HG02884 (cell line): ENCODE data around the gene TPRG1L.

Experiments
- ATAC-seq: cut with Tn5 transposase; IDR thresholded peaks from one replicate; pipeline ENCODE4 v1.9.1; 2021; ENCODE audit warnings: mild to moderate bottlenecking, moderate library complexity; ENCODE audit not compliant: unreplicated experiment

Gene TPRG1L

DNA sequence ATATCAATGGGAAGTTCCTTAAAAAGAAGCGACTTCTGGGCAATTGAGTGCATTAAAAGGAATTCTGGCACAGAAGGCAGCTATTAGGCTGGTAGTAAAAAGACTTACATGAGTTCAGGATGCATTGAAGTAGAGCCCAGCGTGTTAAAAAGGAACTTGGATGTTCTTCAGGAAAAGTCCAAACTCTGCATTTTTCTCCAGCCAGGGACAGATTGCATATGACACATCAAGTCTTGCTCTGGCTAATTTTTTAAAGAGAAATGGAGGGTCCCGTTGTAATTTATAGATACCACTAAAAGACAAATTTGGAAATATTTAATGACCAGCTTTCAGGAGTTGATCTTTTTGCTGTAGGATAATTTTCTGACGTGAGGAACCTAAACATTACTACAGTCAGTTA is 1.2 kb downstream of the TPRG1L start:
- ATAC-seq: no peak

DNA sequence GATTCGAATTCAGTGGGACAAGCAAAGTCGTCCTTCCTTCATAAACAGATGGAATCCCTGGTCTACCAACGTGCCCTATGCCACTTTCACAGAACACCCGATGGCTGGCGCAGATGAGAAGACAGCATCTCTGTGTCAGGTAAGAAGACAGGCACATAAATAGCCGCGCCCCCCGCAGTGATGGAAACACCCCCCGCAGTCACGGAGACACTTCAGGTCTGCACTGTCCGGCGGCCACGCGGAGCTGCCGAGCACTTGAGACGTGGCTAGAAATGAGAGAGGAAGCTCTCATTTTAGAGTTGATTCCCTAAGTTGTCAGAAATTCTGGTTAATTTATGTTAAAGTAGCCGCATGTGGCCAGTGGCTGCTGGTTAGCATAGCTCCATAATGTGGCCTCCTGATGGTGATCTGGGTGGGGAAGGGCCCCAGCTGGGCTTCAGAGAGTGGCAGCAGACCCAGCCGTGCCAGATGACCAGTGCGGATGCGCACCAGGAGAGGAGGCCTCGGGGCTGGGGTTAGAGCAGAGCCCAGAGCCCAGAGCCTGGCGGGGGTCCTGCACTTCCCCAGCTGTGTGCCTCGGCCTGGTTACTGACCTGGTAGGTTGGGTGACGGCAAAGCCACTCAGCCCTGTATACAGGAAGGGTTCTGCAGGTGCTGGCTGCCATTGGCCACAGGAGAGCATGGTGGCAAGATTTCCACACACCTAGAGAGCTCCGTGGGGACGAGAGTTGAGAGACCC is 2.9 kb downstream of the TPRG1L start:
- no peak for ATAC-seq

DNA sequence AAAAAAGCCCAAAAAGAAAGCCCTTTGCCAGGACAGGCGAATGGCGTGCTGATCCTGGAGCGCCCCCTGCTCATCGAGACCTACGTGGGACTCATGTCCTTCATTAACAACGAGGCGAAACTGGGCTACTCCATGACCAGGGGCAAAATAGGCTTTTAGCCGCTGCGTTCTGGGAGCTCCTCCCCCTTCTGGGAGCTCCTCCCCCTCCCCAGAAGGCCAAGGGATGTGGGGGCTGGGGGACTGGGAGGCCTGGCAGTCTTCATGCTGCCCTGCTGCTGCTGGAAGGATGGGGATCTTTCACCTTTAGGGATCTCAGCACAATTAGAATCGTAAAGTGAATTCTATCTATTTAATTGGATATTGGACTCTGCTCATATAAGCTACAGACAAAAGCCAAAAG is 3.6 kb downstream of the TPRG1L start:
- ATAC-seq: no peak

DNA sequence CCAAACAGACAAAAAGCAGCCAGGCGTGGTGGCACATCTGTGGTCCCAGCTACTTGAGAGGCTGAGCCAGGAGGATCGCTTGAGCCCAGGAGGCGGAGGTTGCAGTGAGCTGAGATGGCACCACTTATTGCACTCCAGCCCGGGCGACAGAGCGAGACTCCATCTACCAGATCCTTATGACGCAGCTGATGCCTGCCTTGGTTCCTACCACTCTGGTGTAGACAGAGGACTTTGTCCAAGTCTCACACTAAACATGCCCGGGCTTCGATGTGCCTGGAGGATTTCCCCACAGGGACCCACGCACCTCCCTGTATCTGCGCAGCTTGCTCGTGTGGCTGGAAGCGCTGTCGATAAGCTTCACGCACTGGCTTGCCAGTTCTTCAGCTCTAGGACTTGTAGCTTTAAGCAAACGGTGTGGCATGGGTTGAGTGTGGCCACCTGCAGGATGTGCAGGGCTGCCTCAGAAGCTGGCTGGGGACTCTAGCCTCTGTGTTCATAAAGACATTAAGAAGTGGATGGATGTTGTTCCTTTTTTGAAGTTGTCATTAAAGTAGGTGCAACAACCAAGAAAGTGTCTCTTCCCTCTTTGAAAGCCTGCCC is 4.8 kb downstream of the TPRG1L start:
- no peak for ATAC-seq

DNA sequence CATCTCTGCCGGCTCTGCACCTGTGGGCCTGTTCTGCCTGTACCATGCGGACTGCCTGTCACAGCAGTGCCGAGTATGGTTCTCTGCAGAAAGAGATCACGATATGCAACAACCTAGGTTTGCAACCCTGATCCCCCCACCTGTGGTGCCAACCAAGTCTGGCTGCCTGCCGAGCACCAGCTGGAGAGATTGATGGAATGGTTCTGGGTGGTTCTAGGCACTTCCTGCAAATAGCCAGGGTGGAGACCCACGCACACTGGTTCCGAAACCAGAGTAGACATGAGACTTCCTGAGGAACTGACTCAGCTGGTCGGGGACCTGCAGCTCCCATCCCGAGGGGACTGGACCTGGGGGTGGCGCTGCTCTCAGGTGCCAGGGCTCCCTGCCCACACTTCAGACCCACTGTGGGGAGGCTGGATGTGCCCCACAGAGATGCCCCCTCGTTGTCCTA is 5.4 kb downstream of the TPRG1L start:
- ATAC-seq: no peak

DNA sequence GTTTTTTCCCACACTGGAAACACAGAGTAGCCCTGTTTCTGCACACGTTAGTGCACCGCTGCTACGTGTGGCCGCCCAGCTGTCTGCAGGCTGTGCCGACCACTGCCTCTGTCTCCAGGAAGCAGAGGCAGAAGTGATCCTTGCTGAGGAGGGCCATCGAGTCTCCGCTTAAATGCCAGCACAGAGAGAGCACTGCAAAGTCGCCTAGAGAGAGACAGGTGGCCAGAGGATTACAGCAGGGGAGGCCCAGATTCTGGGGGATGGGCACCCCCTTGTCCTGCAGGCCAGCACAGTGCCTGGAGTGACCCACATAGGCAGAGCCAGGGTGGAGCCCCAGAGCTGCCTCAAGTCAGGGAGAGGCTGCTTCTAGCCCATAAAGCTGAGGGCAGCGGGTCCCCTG is 6.1 kb downstream of the TPRG1L start:
- no peak for ATAC-seq

DNA sequence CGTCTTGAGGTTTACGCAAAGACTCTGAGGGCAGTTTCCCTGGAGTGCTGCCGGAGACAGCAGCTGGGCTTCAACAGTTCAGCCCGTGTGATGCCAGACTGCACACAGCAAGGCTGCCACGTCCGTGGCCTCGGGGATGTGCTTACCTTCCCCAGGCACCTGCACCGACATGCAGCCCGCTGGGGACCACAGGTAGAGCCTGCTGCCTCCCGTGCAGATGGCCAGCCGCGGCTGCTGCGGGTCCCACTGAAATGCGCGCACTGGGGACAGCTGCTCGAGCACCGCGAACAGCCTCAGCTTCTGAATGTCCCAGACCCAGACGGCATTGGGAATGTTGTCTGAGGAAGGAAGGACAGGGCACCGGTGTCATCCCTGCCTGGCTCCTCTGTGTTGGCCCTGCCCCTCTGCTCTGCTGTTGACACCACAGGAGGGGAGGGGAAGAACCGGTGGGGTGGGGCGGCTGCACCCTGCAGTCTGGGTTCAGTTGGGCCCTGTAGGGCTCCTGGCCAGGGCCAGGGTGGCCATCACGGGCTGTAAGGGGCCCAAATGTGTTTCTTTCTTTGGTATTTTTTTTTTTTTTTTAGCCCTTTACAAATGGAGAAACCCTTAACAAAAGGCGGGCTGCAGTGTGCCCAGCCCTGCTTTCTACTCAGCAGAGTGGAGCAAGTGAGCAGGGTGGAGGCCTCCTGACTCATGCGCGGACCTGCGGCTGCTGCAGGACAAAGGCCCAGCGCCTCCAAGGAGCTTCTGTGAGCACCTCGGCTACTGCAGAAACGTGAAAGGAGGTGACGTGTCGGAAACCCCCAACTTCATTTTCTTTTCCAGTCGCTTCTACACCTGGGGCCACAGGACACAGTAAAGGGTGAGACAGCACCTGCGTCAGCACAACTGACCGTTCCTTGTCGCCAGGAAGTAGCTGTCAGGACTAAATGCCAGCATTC is 6.8 kb downstream of the TPRG1L start:
- no peak for ATAC-seq

DNA sequence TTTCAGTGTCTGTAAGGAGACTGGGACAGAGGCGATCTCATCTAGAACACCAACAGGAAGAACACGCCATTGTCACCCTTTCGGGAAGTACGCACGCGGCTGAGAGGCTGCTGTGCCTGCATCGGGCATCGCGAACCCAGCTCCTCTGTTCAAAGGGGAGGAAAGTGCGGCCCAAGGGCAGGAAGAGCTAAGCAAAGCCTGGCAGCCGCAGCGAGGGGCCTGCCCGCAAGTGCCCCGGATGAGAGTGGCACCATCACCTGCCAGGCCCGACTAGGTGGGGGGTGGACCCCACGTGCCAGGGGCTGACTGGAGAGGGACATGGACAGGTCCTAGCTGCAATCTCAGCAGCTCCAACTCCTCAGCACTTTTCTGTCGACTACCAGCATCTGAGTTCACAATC is 7.5 kb downstream of the TPRG1L start:
- no peak for ATAC-seq

DNA sequence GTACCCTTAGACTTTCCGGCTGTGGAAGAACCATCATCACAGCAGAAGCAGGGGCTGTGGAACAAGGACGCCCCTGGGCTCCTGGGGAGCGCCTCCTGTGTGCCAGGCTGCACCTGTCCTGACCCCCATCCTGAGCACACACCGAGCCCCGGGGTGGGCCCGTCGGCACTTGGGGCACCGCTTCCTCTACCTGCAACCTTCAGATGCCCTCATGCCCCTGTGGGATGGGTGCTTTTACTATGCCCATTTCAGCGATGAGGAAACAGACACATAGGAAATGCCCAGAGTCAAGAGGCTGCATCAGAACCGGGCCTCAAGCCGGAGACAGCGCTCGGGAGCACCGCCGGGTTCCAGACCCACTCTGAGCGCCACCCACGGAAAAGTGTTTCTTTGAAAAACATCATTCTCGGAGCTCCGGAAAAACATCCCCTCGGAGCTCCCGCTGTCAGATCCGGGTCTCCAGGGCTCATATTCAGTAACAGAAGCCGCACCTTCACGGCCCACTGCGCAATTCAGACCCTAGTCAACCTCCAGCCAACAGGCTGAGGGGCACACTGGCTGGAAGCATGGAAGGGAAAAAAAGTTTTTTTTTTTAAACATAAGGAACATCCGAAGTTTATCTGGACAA is 8.0 kb downstream of the TPRG1L start:
- ATAC-seq: no peak

DNA sequence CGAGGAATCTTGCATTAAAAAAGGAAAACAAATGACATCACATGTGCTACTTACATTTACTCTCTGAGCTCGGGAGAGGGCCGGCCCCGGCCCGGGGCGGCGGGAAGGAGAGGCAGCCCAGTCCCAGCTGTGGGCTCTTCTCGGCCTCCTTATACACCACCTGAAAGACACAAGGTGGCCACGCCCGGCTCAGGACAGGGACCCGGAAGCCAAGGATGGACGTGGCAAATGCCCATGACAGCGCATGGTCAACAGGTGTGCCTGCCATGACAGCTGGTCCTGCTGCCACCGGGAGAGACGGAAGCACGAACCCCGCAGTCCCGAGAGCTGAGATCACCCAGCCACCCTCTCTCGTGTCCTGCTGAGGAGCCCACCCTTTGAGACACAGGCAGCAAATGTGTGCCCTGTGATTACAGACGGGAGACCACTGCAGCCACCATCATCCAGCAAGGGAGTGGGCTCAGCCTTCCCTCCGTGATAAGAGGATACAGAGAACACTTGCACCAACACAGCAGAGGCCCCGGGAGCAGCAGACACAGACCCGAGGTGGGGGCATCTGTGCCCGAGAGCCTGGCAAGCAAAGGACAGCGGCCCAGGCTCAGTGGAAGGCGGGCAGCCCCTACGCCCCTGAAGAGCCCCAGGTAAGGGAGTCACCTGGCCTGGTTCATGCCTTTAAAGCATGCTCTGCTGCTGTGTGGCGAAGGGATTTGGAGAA is 8.7 kb downstream of the TPRG1L start:
- ATAC-seq: no peak

DNA sequence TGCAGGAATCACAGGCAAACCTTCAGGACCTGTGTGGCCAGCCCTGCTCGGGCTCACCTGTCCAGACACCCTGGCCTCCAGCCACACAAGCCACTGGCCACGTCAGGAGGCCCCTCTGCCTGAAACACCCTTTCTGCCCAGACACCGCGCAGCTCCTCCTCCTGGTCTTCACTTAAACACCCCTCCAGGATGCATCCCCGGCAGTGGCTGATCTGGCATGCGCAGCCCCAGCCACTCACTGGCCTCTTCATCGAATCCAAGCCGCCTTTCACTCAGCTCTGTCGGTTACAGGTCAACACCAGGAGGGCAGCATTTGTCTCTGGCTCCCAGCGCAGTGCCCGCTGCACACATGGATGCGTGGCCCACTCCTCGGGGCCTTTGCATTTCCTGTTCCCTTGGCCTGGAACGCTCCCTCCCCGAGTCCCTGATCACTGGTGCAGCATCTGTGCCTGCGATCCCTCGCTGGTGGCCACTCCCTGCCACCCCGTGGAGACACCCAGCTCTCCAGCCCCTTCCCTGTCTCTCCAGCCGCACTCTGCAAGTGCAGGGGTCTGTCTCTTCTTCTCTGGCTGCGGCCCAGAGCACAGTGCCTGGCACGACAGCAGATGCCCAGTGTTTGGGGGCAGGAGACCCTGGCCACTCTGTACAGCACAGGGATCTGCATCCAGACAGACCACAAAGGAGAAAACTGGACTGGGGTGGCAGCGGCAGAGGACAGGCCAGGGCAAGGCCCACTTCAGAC is 9.4 kb downstream of the TPRG1L start:
- ATAC-seq: no peak

DNA sequence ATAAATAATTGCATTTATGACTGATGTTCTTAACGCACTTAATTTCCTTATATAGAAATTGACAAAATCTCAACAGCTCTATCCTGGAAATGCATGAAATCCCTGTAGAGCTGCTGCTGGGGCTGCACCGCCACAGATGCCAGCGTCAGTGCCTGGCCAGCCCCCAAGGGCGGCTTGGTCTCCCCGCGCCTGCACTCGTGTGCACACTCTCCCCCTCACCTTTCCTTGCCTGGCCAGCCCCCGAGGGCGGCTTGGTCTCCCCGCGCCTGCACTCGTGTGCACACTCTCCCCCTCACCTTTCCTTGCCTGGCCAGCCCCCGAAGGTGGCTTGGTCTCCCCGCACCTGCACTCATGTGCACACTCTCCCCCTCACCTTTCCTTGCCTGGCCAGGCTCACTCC is 11.3 kb downstream of the TPRG1L start:
- no peak for ATAC-seq

DNA sequence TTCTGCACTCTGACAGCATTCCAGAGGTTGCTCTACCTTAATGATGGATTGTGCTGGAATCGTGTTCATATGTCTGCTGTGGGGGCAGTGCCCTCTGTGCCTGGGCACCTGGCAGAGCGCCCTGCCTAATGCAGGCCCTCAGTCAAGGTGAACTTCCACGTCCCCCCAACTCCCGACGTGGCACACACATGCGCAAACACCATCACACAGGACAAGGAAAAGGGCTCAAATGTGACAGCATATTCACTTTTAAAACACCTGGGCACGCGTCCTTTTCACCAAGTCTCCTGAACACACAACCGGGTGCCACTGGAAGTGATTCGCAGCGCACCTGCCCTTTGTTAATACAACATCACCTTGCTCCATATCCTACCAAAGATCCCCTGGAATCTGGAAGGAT is 11.7 kb downstream of the TPRG1L start:
- ATAC-seq: no peak

DNA sequence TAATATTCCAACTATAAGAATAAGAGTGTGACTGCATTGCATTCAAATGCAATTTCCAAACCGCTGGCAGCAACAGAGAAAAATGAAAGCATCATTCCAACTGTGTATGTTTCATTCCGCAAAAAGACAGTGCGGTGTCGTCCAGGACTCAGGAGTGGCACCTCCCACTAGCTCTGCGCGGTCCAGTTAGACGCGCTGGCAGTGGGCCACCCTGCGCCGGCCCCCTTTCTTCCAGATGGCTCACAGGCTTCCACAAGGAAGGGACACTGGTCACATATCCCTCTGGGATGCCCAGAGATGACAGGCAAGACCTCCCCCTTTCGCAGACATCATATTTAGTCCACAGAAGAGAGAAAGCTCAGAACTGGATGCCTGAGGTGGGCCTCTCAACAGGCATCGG is 13.2 kb downstream of the TPRG1L start:
- no peak for ATAC-seq

DNA sequence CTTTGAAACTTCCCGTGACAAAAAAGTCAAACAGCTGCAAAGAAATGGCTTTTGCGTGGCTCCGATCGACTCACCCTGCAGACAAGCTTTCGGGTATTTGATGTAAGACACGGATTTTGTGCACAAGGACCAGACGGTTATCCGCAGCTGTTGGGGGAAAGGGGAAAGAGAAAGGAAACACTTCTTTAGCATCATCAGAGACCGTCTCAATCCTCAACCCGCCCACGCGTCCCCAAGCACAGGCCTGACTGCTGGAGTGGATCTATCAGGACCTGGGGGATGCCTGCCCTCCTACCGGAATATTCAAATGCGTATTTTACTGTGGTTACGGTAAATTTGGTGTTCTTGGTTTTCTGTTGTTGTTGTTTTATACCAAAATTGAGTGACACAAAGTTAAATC is 13.9 kb downstream of the TPRG1L start:
- ATAC-seq: no peak

DNA sequence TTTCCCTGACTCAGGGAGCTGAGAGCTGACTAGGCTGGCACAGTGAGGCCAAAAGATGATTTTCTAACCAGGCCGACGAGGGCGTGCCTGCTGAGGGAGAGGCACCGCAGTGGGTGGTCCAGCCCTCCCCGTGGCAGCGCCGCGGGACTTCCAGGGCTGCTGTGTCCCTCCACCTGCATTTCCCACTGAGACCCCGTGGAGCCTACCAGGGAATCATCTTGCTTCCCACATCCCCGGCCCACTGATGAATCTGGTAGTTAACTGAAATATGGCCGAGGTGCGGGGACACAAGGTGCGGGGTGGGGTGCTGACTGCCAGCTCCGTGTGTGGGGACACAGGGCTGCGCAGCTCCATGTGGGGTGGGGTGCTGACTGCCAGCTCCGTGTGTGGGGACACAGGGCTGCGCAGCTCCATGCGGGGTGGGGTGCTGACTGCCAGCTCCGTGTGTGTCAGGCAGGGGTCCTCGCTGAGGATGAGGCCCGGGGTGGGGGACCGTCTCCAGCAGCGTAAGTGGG is 14.6 kb downstream of the TPRG1L start:
- no peak for ATAC-seq

DNA sequence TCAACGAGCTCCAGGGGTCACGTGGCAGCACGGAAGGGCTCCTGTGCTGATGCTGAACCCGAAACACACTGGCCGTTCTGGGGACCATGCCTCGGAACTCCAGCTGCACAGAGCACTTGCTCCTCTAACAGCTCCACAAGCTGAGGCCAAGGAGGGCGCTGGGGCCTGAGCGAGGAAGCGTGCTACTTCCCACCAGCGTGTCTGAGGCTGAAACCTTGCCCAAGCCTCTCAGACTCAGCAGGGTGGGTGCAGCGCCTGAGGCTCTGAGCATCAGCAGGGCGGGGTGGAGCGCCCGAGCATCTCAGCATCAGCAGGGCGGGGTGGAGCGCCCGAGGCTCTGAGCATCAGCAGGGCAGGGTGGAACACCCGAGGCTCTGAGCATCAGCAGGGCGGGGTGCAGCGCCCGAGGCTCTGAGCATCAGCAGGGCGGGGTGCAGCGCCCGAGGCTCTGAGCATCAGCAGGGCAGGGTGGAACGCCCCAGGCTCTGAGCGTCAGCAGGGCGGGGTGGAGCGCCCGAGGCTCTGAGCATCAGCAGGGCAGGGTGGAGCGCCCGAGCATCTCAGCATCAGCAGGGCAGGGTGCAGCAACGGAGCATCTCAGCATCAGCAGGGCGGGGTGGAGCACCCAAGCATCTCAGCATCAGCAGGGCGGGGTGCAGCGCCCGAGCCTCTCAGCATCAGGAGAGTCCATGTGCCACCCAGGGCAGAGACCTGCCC is 15.5 kb downstream of the TPRG1L start:
- ATAC-seq: no peak

DNA sequence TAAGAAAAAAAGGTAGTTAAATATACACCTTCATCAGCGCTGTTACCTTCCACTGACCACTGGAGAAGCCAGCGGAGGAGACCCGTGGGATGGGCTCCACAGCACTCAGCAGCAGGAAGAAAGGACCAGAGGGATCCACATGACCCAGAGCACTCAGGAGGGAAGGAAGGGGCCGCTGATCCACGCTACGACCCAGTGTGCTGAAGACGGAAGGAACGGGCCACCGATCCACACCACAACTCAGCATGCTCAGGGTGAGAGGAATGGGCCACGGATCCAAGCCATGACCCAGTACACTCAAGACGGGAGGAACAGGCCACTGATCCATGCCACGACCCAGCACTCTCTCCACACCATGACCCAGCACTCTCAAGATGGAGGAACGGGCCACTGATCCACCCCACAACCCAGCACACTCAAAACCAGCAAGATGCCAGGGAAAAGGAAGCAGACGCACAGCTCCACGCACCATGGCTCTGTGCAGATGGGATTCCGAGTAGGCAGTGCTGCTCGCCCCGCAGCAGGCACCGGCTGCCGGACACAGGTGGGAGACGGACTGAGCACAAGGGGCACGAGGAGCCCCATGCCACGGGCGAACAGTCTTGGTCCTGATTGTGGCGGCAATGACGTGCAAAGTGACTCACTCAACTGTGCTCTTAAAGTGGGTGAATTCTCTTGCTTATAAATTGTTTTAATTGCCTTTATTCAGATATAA is 16.4 kb downstream of the TPRG1L start:
- no peak for ATAC-seq
